Small intestine (tissue), 7 donors: Measurements from ENCODE around the gene OBSCN. TPM values are rescaled to one million over a fixed set of nuclear protein-coding genes. Genes with fewer than 3 reads are reported as not detected.

Experiments
- DNase-seq, 2 donors: peaks; one replicate each; pipeline versions ENCODE4 v3.0.0 to v3.0.0-alpha.2; 2013
- FAIRE-seq: peaks from 2 replicates; lab custom pipeline; 2012; peaks lifted over from hg19 to GRCh38; lab: Jason Lieb, UNC
- H3K27ac ChIP-seq, 3 donors: one replicate each; pipeline ENCODE4 v1.5.1; 2013; ENCODE audit warnings: low read length in 2 of 3, mild to moderate bottlenecking in 2 of 3, control low read depth in 1 of 3, inconsistent platforms in 1 of 3, low read depth in 1 of 3, moderate library complexity in 1 of 3
- H3K27me3 ChIP-seq, 3 donors: one replicate each; pipeline ENCODE4 v1.6.1; 2013; ENCODE audit warnings: low read length in 3 of 3, inconsistent platforms in 1 of 3; ENCODE audit not compliant: control insufficient read depth in 3 of 3, insufficient read depth in 3 of 3
- H3K36me3 ChIP-seq, 3 donors: one replicate each; pipeline ENCODE4 v1.6.1; 2013; ENCODE audit warnings: low read length in 3 of 3, inconsistent platforms in 1 of 3, low read depth in 1 of 3, mild to moderate bottlenecking in 1 of 3, moderate library complexity in 1 of 3; ENCODE audit not compliant: control insufficient read depth in 3 of 3, insufficient read depth in 2 of 3
- H3K4me1 ChIP-seq, 3 donors: one replicate each; pipeline ENCODE4 v1.6.1; 2013; ENCODE audit warnings: low read length in 2 of 3, inconsistent platforms in 1 of 3, low read depth in 1 of 3, mild to moderate bottlenecking in 1 of 3, moderate library complexity in 1 of 3; ENCODE audit not compliant: control insufficient read depth in 3 of 3, insufficient read depth in 2 of 3
- H3K4me3 ChIP-seq, 3 donors: one replicate each; pipeline ENCODE4 v1.5.1; 2013; ENCODE audit warnings: low read length in 3 of 3, control low read depth in 1 of 3, inconsistent platforms in 1 of 3, low read depth in 1 of 3, mild to moderate bottlenecking in 1 of 3, moderate library complexity in 1 of 3
- H3K9me3 ChIP-seq, 2 donors: one replicate each; pipeline ENCODE4 v1.6.1; 2013; ENCODE audit warnings: low read depth in 1 of 2, low read length in 1 of 2; ENCODE audit not compliant: control insufficient read depth in 2 of 2, insufficient read depth in 1 of 2
- WGBS, 3 donors: extraction: QIAGEN DNeasy Blood & Tissue Kit; methylation state at CpG; one replicate each; pipeline ENCODE4 v1.1.7; 2013; 5-methylcytosine and 5-hydroxymethylcytosine counted together
- polyA plus RNA-seq, 4 donors: library from polyadenylated mRNA; stranded (reverse) in 3 of 4; unstranded in 1 of 4; fragments of 200-250 nt in 3 of 4; fragments of 120-200 nt in 1 of 4; gene quantifications; one replicate each; pipeline versions ENCODE4 v1.2.1 to v1.2.3, GENCODE V29; 2013
- donor health status: healthy with polysubstance abuse.
- donor health status: control.
- donor health status: control.
- donor health status: Bipolar disorder and iron deficiency.
- donor health status: healthy.

Gene OBSCN
- polyA plus RNA-seq, 4 donors = 3.6 to 36.2 (median 5.7) TPM

DNA sequence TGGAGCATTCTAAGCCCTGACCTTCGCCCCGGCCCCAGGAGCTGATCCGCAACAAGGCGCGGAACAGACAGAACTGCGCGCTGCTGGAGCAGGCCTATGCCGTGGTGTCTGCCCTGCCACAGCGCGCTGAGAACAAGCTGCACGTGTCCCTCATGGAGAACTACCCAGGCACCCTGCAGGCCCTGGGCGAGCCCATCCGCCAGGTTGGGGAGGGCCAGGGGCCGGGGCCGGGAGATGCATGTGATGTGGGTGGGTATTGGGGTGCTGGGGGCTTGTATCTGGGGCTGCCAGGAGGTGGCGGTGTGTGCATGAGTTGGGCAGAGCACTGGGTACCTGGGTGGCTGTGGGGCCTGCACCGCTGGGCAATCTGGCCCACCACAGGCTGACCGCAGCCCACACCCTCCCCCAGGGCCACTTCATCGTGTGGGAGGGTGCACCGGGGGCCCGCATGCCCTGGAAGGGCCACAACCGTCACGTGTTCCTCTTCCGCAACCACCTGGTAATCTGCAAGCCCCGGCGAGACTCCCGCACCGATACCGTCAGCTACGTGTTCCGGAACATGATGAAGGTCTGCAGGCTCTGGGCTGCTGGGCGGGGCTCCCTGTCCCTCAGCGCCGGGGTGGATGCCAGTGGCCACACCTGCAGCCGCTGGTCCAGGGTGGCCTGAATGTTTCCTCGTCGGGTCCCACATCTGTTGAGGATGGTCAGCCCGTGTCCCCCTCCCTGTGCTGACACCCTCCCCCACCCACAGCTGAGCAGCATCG lies 133.0 kb downstream of the OBSCN start:
- FAIRE-seq (no peak), DNase-seq (no peak)
- 69 to 86% (median 82%) methylated on average over 39 of the region's 39 CpGs for WGBS, 3 donors

DNA sequence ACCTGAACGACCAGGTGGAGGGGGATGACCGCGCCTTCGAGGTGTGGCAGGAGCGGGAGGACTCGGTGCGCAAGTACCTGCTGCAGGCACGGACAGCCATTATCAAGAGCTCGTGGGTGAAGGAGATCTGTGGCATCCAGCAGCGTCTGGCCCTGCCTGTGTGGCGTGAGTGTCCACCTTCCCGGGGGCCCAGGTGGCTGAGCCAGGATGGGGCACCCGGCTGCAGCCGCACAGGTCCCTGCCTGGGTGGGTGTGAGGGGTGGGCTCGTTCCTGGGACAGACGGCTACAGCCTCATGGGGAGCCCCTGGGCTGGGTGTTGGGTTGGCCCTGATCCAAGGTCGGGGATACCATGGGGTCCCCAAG lies 133.6 kb downstream of the OBSCN start:
- Histone ChIP-seq H3K9me3 (peaks cover 0 to 3% of the 10 kb centered on the region in 2 donors), H3K27ac (no peak overlapping the region), H3K4me1 (peaks cover 0 to 2% (median 0%) of the 10 kb centered on the region in 3 donors), H3K27me3 (no peaks in the 10 kb centered on the region), H3K4me3 (no peak overlapping the region), H3K36me3 (peaks cover 0 to 65% (median 0%) of the 10 kb centered on the region in 3 donors)
- FAIRE-seq = no peak
- WGBS, 3 donors = 50 to 86% (median 65%) methylated on average over 17 of the region's 17 CpGs
- no peak for DNase-seq

More for the DNA sequence above, 133.0 kb downstream of the OBSCN start:
- no peak overlapping the region for H3K27ac ChIP-seq
- H3K9me3 ChIP-seq = peaks cover 0 to 3% of the 10 kb centered on the region in 2 donors
- peaks cover 0 to 69% (median 0%) of the 10 kb centered on the region in 3 donors for H3K36me3 ChIP-seq
- no peak overlapping the region for H3K4me3 ChIP-seq
- no peaks in the 10 kb centered on the region for H3K27me3 ChIP-seq
- peaks cover 0 to 2% (median 0%) of the 10 kb centered on the region in 3 donors for H3K4me1 ChIP-seq

DNA sequence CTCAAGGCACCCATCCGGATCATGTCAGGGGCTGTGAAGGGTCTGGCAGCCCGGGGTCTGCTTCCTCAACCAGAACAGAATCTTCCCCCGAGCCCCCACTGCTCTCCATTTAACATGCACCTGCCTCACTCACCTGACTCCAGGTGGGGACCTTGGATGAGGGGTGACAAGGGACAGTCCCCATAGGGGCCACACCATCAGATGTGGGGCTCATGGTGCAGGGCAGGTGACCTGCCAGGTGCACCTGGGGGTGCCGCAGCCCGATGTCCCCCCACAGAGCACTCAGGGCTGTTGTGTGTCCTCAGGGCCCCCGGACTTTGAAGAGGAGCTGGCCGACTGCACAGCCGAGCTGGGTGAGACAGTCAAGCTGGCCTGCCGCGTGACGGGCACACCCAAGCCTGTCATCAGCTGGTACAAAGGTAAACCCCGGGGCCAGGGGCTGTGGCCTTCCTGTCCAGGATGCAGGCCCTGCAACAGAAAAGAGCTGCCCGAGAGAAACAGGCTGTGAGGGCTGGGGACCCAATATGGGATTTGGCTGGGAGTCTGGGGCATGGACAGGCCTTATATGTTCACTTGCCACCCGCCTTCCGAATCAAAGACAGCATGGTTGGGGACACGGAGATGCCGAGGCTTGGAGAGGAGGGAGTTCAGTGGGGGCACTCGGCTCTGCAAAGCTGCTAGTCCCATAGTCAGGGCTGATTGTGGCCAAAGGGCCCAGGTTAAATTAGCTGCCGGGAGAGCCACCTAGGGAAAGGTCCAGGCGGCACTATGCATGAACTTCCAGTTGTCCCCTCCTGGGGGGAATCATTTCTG lies 134.2 kb downstream of the OBSCN start:
- WGBS, 3 donors = 54 to 85% (median 69%) methylated on average over 19 to 20 of the region's 20 CpGs
- Histone ChIP-seq H3K27me3 (no peaks in the 10 kb centered on the region), H3K27ac (no peak overlapping the region), H3K9me3 (peaks cover 0 to 3% of the 10 kb centered on the region in 2 donors), H3K36me3 (peaks cover 0 to 59% (median 0%) of the 10 kb centered on the region in 3 donors), H3K4me1 (peaks cover 0 to 2% (median 0%) of the 10 kb centered on the region in 3 donors), H3K4me3 (no peak overlapping the region)
- no peak for FAIRE-seq
- peak; percentile 29 to 57 for DNase-seq

DNA sequence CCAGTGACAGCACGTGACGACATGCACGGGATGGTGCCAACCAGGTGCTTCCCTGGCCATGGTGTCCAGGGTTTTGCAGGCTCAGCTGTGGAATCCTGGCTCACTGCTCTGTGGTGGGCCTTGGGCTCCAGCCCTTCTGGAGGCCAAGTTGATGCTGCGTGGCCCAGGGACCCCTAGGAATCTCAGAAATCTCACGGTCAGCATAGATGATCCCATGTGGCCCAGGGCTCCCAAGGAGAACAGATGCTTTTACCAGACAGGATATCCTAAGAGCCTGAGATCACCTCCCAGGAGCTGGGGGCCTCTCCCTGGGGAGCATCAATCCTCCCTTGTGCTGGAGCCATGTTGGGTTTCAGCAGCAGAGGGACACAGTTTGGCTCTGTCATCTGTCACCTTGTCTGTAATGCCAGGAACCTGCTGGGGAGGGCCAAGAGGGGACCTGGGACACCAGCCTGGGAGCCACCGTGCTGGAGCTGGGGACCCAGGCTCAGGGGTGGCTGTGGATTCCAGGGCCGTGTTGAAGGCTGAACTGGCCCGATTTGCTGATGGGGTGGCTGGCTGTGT lies 134.9 kb downstream of the OBSCN start:
- no peak for FAIRE-seq

DNA sequence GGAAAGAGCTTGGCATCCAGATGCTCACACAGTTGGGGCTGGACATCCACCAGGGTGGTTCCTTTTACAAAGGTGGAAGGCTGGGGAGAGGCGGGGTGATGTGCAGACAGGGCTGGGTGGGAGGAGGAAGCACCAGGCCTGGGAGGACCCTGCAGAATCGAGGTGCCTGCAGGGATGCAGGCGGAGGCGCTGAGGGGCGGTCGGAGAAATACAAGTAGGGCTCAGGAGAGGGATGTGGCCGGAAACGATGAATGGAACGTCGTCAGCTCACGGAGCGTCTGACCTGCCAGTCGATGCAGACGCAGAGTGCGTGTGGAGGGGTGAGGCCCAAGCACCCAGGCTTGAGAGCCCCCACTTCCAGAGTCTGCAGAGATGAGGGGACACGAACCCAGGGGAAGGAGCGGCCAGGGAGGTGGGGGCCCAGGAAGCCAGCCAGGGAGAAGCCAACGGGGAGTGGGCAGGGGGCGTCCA lies 135.4 kb downstream of the OBSCN start:
- H3K9me3 ChIP-seq = peaks cover 0 to 3% of the 10 kb centered on the region in 2 donors
- H3K4me3 ChIP-seq = no peak overlapping the region
- peaks cover 0 to 2% (median 0%) of the 10 kb centered on the region in 3 donors for H3K4me1 ChIP-seq
- no peak overlapping the region for H3K27ac ChIP-seq
- H3K36me3 ChIP-seq = peaks cover 0 to 49% (median 0%) of the 10 kb centered on the region in 3 donors
- DNase-seq (no peak), FAIRE-seq (no peak)
- H3K27me3 ChIP-seq = no peaks in the 10 kb centered on the region
- WGBS, 3 donors = 94 to 95% (median 95%) methylated on average over 19 of the region's 19 CpGs

More for the DNA sequence above, 134.9 kb downstream of the OBSCN start:
- Histone ChIP-seq H3K9me3 (peaks cover 0 to 3% of the 10 kb centered on the region in 2 donors), H3K4me1 (peaks cover 0 to 2% (median 0%) of the 10 kb centered on the region in 3 donors), H3K27me3 (no peaks in the 10 kb centered on the region), H3K27ac (no peak overlapping the region), H3K36me3 (peaks cover 0 to 53% (median 0%) of the 10 kb centered on the region in 3 donors), H3K4me3 (no peak overlapping the region)
- 80 to 91% (median 84%) methylated on average over 8 of the region's 8 CpGs for WGBS, 3 donors
- no peak for DNase-seq

DNA sequence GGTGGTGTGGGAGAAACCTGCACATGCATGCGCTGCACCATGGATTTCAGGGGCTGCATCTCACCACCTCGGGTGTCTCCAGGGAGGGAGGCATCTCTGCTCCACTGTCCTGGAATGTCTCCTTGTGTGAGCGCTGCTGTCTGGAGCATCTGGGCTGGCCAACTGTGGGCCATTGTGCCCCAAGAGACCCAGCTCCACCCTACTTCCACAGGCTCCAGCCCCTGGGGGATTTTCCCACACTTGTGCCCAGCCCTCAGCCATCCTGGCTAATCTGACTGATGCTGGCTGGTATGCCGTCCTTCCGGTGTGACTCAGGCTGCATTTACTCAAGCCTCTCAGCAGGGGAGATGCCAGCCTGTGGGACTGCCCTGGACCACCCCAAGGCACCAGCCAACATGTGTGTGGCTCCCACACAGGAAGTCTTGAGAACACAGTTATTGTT lies 136.8 kb downstream of the OBSCN start:
- Histone ChIP-seq H3K9me3 (peaks cover 0 to 3% of the 10 kb centered on the region in 2 donors), H3K4me1 (peaks cover 0 to 12% (median 0%) of the 10 kb centered on the region in 3 donors), H3K27ac (no peak overlapping the region), H3K27me3 (no peaks in the 10 kb centered on the region), H3K4me3 (no peak overlapping the region), H3K36me3 (peaks cover 0 to 38% (median 0%) of the 10 kb centered on the region in 3 donors)
- WGBS, 3 donors = 90 to 92% (median 91%) methylated on average over 5 of the region's 5 CpGs
- DNase-seq = no peak
- FAIRE-seq = no peak

DNA sequence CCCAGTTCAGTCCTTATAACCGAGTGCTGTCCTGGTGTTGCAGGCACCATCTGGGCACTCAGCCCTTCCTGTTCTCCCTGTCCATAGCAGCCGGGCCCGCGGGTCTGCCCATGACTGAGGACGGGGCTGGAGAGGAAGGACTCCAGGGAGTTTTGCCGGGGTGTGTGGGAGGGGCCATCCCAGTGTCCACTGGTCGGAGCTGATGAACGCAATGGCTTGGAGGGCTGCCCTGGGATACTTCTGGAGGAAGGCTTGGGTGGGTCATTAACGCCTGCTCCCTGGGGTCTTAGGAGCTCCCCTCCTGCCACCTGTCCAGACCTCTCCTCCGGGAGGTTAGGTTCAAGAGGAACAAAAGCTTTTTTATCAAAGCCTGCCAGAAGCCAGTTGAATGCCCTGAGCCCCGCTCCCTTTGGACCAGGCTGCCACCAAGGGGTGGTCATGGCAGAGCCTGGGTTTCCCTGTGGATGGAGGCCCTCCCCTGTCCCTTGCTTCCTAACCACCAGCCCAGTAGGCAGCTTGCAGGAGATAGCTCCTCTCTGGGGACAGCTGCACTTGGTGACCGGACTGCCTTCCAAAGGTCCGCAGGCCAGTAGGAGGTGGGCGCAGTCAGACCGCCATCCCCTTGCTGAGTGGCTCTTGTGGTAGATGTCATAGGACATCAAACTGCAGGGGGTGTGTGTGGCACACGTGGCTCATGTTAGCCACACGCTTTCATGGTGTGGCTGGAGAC lies 137.5 kb downstream of the OBSCN start:
- peaks cover 0 to 12% (median 0%) of the 10 kb centered on the region in 3 donors for H3K4me1 ChIP-seq
- no peaks in the 10 kb centered on the region for H3K27me3 ChIP-seq
- no peak overlapping the region for H3K27ac ChIP-seq
- H3K4me3 ChIP-seq = no peak overlapping the region
- H3K9me3 ChIP-seq = peaks cover 0 to 3% of the 10 kb centered on the region in 2 donors
- WGBS, 3 donors = 88 to 94% (median 91%) methylated on average over 17 of the region's 17 CpGs
- no peak for DNase-seq
- no peak for FAIRE-seq
- H3K36me3 ChIP-seq = peaks cover 0 to 31% (median 0%) of the 10 kb centered on the region in 3 donors
